Breast epithelium (tissue), 3 donors: ENCODE results near the gene CEP164.

Experiments
- CTCF ChIP-seq, 3 donors: fragments of 450-650 bp; IDR thresholded peaks; one replicate each; pipeline ENCODE4 v1.5.1; 2016 to 2017; ENCODE audit warnings: antibody characterized with exemption in 3 of 3, mild to moderate bottlenecking in 3 of 3, moderate library complexity in 3 of 3
- POLR2AphosphoS5 ChIP-seq, 3 donors: sonication (generic); formaldehyde crosslinking; IDR thresholded peaks; one replicate each; pipeline ENCODE4 v1.6.1; 2017; ENCODE audit warnings: antibody characterized with exemption in 3 of 3

- no peak for TF ChIP-seq CTCF (IDR thresholded peaks at IDR 0.05)
- TF ChIP-seq POLR2AphosphoS5 (IDR thresholded peaks at IDR 0.05) = no peak
Observed at GRCh38 chr11:117366875-117367274, 39.2 kb downstream of the CEP164 start.
